ENCODE data around the gene ADGRL3.
"Not testable (repeated sequence)": the region's sequence is repeated elsewhere in the genome, so short reads cannot be mapped to it uniquely, and the experiment has no call there.

ADGRL3 gene

GRCh38 chr4:61373901-61374440 lies 173.8 kb downstream of the ADGRL3 start:
- no peak for DNase-seq

- no peak for DNase-seq
These were observed 174.3 kb downstream of the ADGRL3 start for GRCh38 chr4:61374447-61374891.

GRCh38 chr4:61375301-61375700 lies 175.2 kb downstream of the ADGRL3 start:
- DNase-seq, result no peak

GRCh38 chr4:61376301-61376700 lies 176.2 kb downstream of the ADGRL3 start:
- DNase-seq, result peak; percentile 10 to 39 (median 19)

GRCh38 chr4:61379406-61379805 lies 179.3 kb downstream of the ADGRL3 start:
- no peak for DNase-seq

GRCh38 chr4:61380865-61381264 lies 180.7 kb downstream of the ADGRL3 start:
- no peak for DNase-seq

- DNase-seq, result no peak
These were observed 185.1 kb downstream of the ADGRL3 start for GRCh38 chr4:61385256-61385655.

- not testable (repeated sequence) for DNase-seq
These were observed 187.2 kb downstream of the ADGRL3 start for GRCh38 chr4:61387372-61387771.

GRCh38 chr4:61389640-61390039 lies 189.5 kb downstream of the ADGRL3 start:
- no peak for DNase-seq

GRCh38 chr4:61395754-61396153 lies 195.6 kb downstream of the ADGRL3 start:
- DNase-seq, result no peak

- DNase-seq, result peak; percentile 39 to 64 (median 64)
These were observed 197.0 kb downstream of the ADGRL3 start for GRCh38 chr4:61397174-61397573.

- DNase-seq, result no peak
These were observed 200.4 kb downstream of the ADGRL3 start for GRCh38 chr4:61400439-61401038.

GRCh38 chr4:61401771-61402170 lies 201.6 kb downstream of the ADGRL3 start:
- no peak for DNase-seq

GRCh38 chr4:61405307-61405706 lies 205.2 kb downstream of the ADGRL3 start:
- DNase-seq, result no peak

- DNase-seq, result no peak
These were observed 206.6 kb downstream of the ADGRL3 start for GRCh38 chr4:61406677-61407076.

- no peak for DNase-seq
These were observed 207.8 kb downstream of the ADGRL3 start for GRCh38 chr4:61407642-61408618.

- DNase-seq, result no peak
These were observed 208.7 kb downstream of the ADGRL3 start for GRCh38 chr4:61408861-61409260.

- no peak for DNase-seq
These were observed 211.1 kb downstream of the ADGRL3 start for GRCh38 chr4:61411241-61411640.

- DNase-seq, result no peak
These were observed 225.2 kb downstream of the ADGRL3 start for GRCh38 chr4:61425315-61425714.

GRCh38 chr4:61426229-61426628 lies 226.1 kb downstream of the ADGRL3 start:
- DNase-seq, result no peak

GRCh38 chr4:61427099-61427817 lies 227.1 kb downstream of the ADGRL3 start:
- DNase-seq, result no peak

GRCh38 chr4:61427818-61428495 lies 227.8 kb downstream of the ADGRL3 start:
- DNase-seq, result no peak
